GM19193 (cell line): ENCODE results near the gene ALDH5A1.

Experiments used
- POLR2A ChIP-seq: IDR thresholded peaks from 4 replicates; pipeline ENCODE4 v1.6.1; 2011; ENCODE audit not compliant: insufficient read depth, insufficient read length; ENCODE audit errors: extremely low read depth

ALDH5A1 gene

DNA sequence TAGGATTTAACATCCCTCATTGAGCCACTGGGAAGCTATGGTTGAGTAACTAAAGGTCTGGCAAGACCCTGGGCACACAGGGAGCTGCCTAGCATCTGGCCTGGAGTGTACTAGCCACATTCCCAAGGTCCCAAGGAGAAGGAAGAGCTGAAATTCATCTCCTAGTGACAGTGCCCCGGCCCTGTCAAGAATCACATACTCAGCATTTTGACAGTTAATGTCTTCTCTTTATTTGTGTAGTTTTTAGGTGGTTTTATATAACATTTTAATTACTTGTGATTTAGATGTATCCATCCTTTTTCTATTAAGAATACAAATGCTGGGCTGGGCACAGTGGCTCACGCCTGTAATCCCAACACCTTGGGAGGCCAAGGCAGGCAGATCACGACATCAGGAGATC lies 40.4 kb downstream of the ALDH5A1 start:
- TF ChIP-seq POLR2A = no peak

- no peak for TF ChIP-seq POLR2A
Measured at GRCh38 chr6:24536466-24536865, 41.7 kb downstream of the ALDH5A1 start.

- TF ChIP-seq POLR2A = no peak
Measured at GRCh38 chr6:24537082-24537699, 42.4 kb downstream of the ALDH5A1 start.

DNA sequence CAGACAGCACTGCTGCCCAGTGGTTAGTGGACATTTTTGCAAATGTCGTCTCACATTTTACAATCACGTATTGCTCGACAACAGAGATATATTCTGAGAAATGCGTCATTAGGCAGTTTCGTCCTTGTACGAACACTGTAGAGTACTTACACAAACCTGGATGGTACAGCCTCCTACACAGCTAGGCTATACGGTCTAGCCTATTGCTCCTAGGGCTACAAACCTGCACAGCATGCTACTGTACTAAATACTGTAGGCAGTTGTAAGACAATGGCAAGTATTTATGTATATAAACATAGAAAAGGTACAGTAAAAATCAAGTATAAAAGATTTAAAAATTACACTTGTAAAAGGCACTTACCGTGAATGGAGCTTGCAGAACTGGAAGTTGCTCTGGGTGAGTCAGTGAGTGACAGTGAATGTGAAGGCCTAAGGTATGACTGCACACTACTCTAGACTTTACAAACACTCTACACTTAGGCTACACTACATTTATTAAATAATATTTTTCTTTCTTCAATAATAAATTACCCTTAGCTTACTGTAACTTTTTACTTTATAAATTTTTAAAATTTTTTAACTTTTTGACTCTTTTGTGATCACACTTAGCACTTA lies 43.1 kb downstream of the ALDH5A1 start:
- no peak for TF ChIP-seq POLR2A

DNA sequence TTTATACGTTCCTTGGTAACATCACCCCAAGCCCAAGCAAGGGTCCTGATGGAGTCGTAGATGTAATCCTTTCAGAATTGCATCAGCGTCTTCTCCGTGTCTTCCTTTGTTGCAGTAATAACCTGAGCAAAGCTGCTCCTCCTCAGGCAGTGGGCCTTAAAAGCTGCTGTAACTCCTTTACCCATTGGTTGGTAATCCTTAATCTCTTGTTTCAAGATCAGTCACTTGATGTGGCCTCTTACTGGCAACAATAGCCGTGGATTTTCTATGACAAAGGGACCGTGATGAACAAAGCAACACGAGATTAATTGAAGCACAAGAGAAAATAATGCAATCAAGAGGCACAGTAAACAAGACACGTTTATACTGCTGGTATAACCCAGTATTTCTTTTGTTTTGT lies 44.6 kb downstream of the ALDH5A1 start:
- TF ChIP-seq POLR2A = no peak

- TF ChIP-seq POLR2A = no peak
Measured at GRCh38 chr6:24540197-24540596, 45.4 kb downstream of the ALDH5A1 start.

DNA sequence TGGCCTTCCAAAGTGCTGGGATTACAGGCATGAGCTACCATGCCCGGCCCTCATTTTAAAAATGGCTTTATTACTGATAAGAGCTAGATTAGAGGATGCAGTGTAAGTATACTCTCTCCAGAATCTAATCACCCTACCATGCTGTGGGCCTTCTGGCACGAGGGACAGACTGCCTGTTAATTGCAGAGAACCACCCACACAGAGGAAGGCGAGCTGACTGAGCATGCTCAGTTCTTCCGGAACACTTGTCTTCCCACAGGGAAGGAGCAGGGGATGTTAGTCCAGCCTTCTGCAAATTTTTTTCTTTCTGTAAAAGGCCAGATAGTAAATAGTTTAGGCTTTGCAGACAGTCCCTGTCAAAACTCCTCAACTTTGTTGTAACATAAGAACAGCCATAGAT lies 48.9 kb downstream of the ALDH5A1 start:
- no peak for TF ChIP-seq POLR2A

- TF ChIP-seq POLR2A = no peak
Measured at GRCh38 chr6:24545183-24545582, 50.4 kb downstream of the ALDH5A1 start.

- TF ChIP-seq POLR2A = no peak
Measured at GRCh38 chr6:24545691-24546090, 50.9 kb downstream of the ALDH5A1 start.

DNA sequence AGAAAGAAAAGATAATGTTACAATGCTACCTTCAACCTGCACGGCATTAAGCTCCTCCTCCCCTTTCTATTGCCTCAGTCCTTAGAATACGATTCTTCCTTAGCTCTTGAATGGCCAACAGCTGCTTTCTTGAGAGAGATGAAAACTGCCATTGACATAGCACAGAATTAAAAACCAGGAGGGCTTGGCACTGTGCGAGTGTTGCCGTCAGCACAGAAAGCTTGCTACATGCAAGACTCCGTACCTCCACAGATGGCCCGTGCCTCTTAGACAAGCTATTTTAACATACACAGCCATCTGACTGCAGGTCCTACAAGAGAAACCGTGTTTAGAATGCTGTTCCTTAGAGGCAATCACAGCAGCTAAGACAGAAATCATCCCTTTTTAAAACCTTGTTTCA lies 51.7 kb downstream of the ALDH5A1 start:
- no peak for TF ChIP-seq POLR2A

- TF ChIP-seq POLR2A = no peak
Measured at GRCh38 chr6:24547243-24547642, 52.5 kb downstream of the ALDH5A1 start.

- TF ChIP-seq POLR2A = no peak
Measured at GRCh38 chr6:24549158-24549557, 54.4 kb downstream of the ALDH5A1 start.

DNA sequence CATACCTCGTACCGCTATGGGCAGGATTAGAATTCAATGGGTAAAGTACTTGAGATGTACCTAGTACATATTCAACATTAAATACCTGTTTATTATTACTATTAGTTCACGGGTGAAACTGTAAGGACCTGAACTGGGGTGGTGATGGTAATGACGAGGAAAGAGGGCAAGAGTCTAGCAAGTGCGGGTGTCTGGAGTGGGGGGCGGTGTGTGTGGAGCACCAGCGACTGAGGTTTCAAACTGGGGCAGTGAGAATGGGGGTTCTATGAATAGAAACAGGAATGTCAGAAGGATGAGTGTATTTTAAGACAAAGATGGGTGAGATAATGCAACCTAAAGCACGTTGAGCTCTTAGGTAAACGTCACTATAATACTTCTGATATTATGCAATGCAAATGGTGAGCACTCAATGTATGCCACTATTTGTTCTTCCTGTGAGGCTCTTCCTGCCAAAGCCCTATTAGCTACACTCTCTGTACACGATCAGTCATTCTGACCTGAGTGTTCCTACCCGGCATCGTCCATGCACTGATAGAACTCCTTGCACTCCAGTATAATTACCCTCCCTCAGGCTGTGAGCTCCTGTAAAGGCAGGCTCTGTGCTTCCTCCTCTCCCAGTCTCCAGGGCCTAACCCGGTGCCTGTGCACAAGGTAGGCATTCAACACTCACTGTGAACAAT lies 55.0 kb downstream of the ALDH5A1 start:
- no peak for TF ChIP-seq POLR2A

GRCh38 chr6:24551139-24551538 lies 56.4 kb downstream of the ALDH5A1 start:
- TF ChIP-seq POLR2A = no peak

- no peak for TF ChIP-seq POLR2A
Measured at GRCh38 chr6:24554474-24554873, 59.7 kb downstream of the ALDH5A1 start.

GRCh38 chr6:24558516-24558915 lies 63.7 kb downstream of the ALDH5A1 start:
- TF ChIP-seq POLR2A = no peak
